ENCODE measurements around the gene CCL23. TPM values are rescaled to one million over a fixed set of nuclear protein-coding genes. Genes with fewer than 3 reads are reported as not detected.

The CCL23 gene
- total RNA-seq, 1 donor, result not detected

- TF ChIP-seq CTCF (IDR thresholded peaks at IDR 0.05; ENCODE audit: extremely low read depth, low read depth, low read length), result no peak
- no peaks in the 10 kb centered on the region for H3K79me2 ChIP-seq (ENCODE audit: insufficient read depth, low read length)
Observed at GRCh38 chr17:35991075-35991474, 26.7 kb downstream of the CCL23 start.

DNA sequence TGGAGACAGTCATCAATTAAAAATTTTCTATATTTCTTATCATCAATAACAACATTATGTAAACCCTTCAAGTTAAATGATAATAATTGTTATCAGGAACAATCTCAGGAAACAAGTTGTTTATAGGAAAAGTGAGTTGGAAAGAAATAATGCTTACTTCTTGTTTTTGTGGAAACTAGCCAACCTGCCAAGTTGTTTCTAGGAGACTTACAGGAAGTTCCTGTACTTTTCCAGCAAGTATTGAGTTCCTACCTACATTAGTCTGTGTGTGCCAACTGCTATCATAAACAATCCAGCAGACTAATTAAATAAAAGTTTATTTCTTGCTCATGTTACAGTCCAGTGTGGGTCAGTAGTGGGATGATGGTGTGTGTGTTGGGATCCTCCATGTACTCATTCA lies 29.6 kb downstream of the CCL23 start:
- Histone ChIP-seq H4K20me1 (ENCODE audit: insufficient read depth, low read length) (no peaks in the 10 kb centered on the region), H2AFZ (ENCODE audit: low read length) (no peak overlapping the region), H3K4me2 (ENCODE audit: insufficient read depth, low read length) (no peak overlapping the region)

More at GRCh38 chr17:35991075-35991474, 26.7 kb downstream of the CCL23 start:
- Histone ChIP-seq H3K27me3 (ENCODE audit: insufficient read depth, low read length) (no peaks in the 10 kb centered on the region), H2AFZ (ENCODE audit: low read length) (no peak overlapping the region), H3K4me1 (ENCODE audit: insufficient read depth, low read length) (no peaks in the 10 kb centered on the region), H3K36me3 (ENCODE audit: insufficient read depth, low read length) (no peaks in the 10 kb centered on the region), H3K4me2 (ENCODE audit: insufficient read depth, low read length) (no peak overlapping the region), H3K9me3 (ENCODE audit: low read depth, low read length) (no peaks in the 10 kb centered on the region), H3K27ac (ENCODE audit: low read depth, low read length) (no peak overlapping the region), H4K20me1 (ENCODE audit: insufficient read depth, low read length) (no peaks in the 10 kb centered on the region), H3K4me3 (ENCODE audit: insufficient read depth, low read length) (no peak overlapping the region)
- DNase-seq (ENCODE audit: insufficient read length, low spot score, missing footprints), result peak; percentile 21

GRCh38 chr17:35986643-35987042 lies 31.1 kb downstream of the CCL23 start, which contains the start of gene CCL14:
Gene CCL14 (minus strand): TSS chr17:35986729. CDS start chr17:35986649, 80 bp downstream.
- Histone ChIP-seq H2AFZ (ENCODE audit: low read length) (no peak within 1 kb of the TSS), H3K4me2 (ENCODE audit: insufficient read depth, low read length) (no peak within 1 kb of the TSS), H3K36me3 (ENCODE audit: insufficient read depth, low read length) (no peaks in the 10 kb centered on the region), H3K27ac (ENCODE audit: low read depth, low read length) (no peak within 1 kb of the TSS), H3K27me3 (ENCODE audit: insufficient read depth, low read length) (peaks cover 3% of the 10 kb centered on the region), H3K79me2 (ENCODE audit: insufficient read depth, low read length) (no peaks in the 10 kb centered on the region), H3K4me3 (ENCODE audit: insufficient read depth, low read length) (no peak within 1 kb of the TSS), H4K20me1 (ENCODE audit: insufficient read depth, low read length) (no peaks in the 10 kb centered on the region), H3K4me1 (ENCODE audit: insufficient read depth, low read length) (no peaks in the 10 kb centered on the region), H3K9me3 (ENCODE audit: low read depth, low read length) (no peaks in the 10 kb centered on the region)
- no peak for TF ChIP-seq CTCF (IDR thresholded peaks at IDR 0.05; ENCODE audit: extremely low read depth, low read depth, low read length)
- DNase-seq (ENCODE audit: insufficient read length, low spot score, missing footprints), result no peak

More for the DNA sequence above, 29.6 kb downstream of the CCL23 start:
- H3K9me3 ChIP-seq (ENCODE audit: low read depth, low read length), result no peaks in the 10 kb centered on the region
- no peak for TF ChIP-seq CTCF (IDR thresholded peaks at IDR 0.05; ENCODE audit: extremely low read depth, low read depth, low read length)
- no peaks in the 10 kb centered on the region for H3K4me1 ChIP-seq (ENCODE audit: insufficient read depth, low read length)
- DNase-seq (ENCODE audit: insufficient read length, low spot score, missing footprints), result no peak
- no peak overlapping the region for H3K4me3 ChIP-seq (ENCODE audit: insufficient read depth, low read length)
- no peaks in the 10 kb centered on the region for H3K79me2 ChIP-seq (ENCODE audit: insufficient read depth, low read length)
- peaks cover 3% of the 10 kb centered on the region for H3K27me3 ChIP-seq (ENCODE audit: insufficient read depth, low read length)
- H3K27ac ChIP-seq (ENCODE audit: low read depth, low read length), result no peak overlapping the region
- no peaks in the 10 kb centered on the region for H3K36me3 ChIP-seq (ENCODE audit: insufficient read depth, low read length)

- no peaks in the 10 kb centered on the region for H4K20me1 ChIP-seq (ENCODE audit: insufficient read depth, low read length)
Observed at GRCh38 chr17:35984140-35984539, 33.6 kb downstream of the CCL23 start.

More at GRCh38 chr17:35984140-35984539, 33.6 kb downstream of the CCL23 start:
- peaks cover 7% of the 10 kb centered on the region for H3K27me3 ChIP-seq (ENCODE audit: insufficient read depth, low read length)
- H3K9me3 ChIP-seq (ENCODE audit: low read depth, low read length), result no peaks in the 10 kb centered on the region
- H3K36me3 ChIP-seq (ENCODE audit: insufficient read depth, low read length), result no peaks in the 10 kb centered on the region
- no peak overlapping the region for H3K27ac ChIP-seq (ENCODE audit: low read depth, low read length)
- no peak for TF ChIP-seq CTCF (IDR thresholded peaks at IDR 0.05; ENCODE audit: extremely low read depth, low read depth, low read length)
- no peaks in the 10 kb centered on the region for H3K79me2 ChIP-seq (ENCODE audit: insufficient read depth, low read length)
- no peak overlapping the region for H2AFZ ChIP-seq (ENCODE audit: low read length)
- H3K4me2 ChIP-seq (ENCODE audit: insufficient read depth, low read length), result no peak overlapping the region
- no peaks in the 10 kb centered on the region for H3K4me1 ChIP-seq (ENCODE audit: insufficient read depth, low read length)
- H3K4me3 ChIP-seq (ENCODE audit: insufficient read depth, low read length), result no peak overlapping the region
- no peak for DNase-seq (ENCODE audit: insufficient read length, low spot score, missing footprints)

Data from osteoblast (primary cell).